ENCODE results near the gene EXOSC2. TPM values are rescaled to one million over a fixed set of nuclear protein-coding genes. Genes with fewer than 3 reads are reported as not detected.

EXOSC2 gene
- polyA plus RNA-seq, 1 donor from 2014 or later, result 23.2 TPM

DNA sequence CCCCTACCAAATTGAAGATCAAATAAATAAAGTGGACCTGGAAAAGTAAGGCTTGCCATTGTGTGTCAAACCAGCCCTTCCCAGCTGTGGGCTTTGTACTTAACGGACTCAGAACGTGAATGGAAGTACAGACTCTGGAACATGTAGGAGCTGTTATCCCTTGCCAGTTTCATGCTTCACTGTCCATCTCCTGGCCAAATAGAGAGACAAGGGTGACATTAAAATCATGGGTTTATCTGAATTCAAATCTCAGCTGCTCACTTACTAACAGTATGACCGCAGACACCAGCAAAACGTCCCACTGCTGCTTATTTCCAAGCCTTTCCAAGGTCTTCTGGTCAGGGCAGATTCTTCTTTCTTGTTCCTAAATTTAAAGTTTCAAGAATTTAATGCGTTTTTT, 52.2 kb downstream of the EXOSC2 start:
- Mint-ChIP-seq H3K9me3 (peaks cover 0 to 4% (median 2%) of the 10 kb centered on the region in 3 donors), H3K4me1 (peaks cover 0 to 1% (median 0%) of the 10 kb centered on the region in 3 donors), H3K27ac (no peak overlapping the region), H3K27me3 (no peaks in the 10 kb centered on the region), H3K36me3 (no peaks in the 10 kb centered on the region), H3K4me3 (no peak overlapping the region)

DNA sequence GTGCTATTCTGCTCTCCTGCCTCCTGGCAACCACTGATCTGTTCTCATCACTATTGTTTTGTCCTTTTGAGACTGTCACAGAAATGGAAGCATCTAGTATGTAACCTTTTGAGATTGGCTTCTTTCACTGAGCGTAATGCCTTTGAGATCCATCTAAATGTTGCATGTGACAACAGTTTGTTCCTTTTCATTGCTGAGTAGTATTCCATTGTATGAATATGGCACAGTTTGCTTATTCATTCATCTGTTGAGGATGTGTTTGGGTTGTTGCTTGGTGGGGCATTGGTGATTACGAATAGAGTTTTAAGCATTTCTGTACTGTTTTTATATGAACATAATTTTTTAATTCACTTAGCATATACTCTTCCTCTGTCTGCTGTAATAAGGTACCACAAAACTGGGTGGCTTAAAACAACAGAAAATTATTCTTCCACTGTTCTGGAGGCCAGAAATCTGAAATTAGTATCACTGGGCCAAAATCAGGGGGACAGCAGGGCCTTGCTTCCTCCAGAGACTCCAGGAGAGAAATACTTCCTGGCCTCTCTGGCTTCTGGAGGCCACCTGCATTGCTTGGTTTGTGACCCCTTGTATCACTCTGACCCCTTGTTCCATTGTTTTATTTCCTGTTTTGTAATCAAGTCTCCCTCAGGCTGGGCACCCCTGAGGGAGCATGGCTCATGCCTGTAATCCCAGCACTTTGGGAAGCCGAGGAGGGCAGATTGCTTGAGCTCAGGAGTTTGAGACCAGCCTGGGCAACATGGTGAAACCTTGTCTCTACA, 53.0 kb downstream of the EXOSC2 start:
- Mint-ChIP-seq H3K4me1 (peaks cover 0 to 1% (median 0%) of the 10 kb centered on the region in 3 donors), H3K27me3 (no peaks in the 10 kb centered on the region), H3K36me3 (no peaks in the 10 kb centered on the region), H3K9me3 (peaks cover 0 to 4% (median 0%) of the 10 kb centered on the region in 3 donors), H3K4me3 (no peak overlapping the region), H3K27ac (peak overlapping the region in 1 of 3 donors; percentile 47)

DNA sequence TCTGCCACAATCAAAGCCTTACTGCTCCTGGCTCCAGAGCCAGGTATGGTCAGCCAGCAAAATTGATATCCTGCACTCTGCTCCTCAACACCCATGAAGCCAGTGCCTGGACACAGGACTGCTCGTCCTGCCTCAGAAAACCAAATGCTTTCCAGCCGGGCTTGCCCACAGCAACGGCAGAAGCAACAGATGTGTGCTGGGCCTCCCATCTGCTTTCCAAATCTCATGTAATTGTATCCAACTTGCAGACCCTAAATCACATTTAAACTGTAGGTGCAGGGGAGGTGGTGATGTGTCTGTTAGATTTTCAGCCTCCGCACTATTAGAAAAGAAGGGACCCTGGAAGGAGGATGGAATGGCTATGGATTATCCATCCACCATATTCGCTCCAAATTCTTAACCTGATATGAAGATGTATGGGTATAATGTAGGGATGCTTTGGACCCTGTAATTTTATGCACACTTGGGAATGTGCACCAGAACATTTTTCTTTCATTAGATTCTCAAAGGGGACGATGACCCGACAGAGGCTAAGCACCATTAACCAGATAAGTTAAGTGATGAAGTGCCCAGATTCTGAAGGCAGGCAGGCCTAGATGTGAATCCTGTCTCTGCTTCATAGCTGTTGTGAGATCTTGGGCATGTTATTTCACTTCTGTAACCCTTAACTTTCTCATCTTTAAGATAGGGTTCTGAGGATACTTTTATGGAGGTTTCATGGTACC, 58.2 kb downstream of the EXOSC2 start:
- H3K27ac Mint-ChIP-seq, result no peak overlapping the region
- no peak overlapping the region for H3K4me3 Mint-ChIP-seq
- H3K36me3 Mint-ChIP-seq, result no peaks in the 10 kb centered on the region
- H3K4me1 Mint-ChIP-seq, result peaks cover 12 to 22% (median 18%) of the 10 kb centered on the region in 3 donors
- no peaks in the 10 kb centered on the region for H3K27me3 Mint-ChIP-seq
- no peaks in the 10 kb centered on the region for H3K9me3 Mint-ChIP-seq

Other genes starting within 250 kb of the EXOSC2 start
- not detected for gene ASS1, start 248.8 kb upstream of the EXOSC2 start, polyA plus RNA-seq
- gene FUBP3, start 114.2 kb upstream of the EXOSC2 start, polyA plus RNA-seq, result 29.3 TPM
- not detected for gene PRDM12, start 29.2 kb upstream of the EXOSC2 start, polyA plus RNA-seq
- 12.6 TPM for gene ABL1, start 141.5 kb downstream of the EXOSC2 start, polyA plus RNA-seq
- not detected for gene QRFP, start 203.0 kb downstream of the EXOSC2 start, polyA plus RNA-seq
- not detected for gene FIBCD1, start 245.5 kb downstream of the EXOSC2 start, polyA plus RNA-seq

Measured in IgD-negative memory B cell (primary cell).